HEK293T (cell line): Measurements from ENCODE around the gene FOXP4.

Source experiments
- BHLHE40 ChIP-seq: fragments of 450-650 bp; IDR thresholded peaks from 2 replicates; pipeline ENCODE4 v1.6.1; 2016; ENCODE audit warnings: mild to moderate bottlenecking, moderate library complexity, borderline replicate concordance
- ELF4 ChIP-seq: fragments of 450-650 bp; IDR thresholded peaks from 2 replicates; pipeline ENCODE4 v1.6.1; 2017; ENCODE audit warnings: antibody characterized with exemption
- FOXA1 ChIP-seq: fragments of 450-650 bp; IDR thresholded peaks from 2 replicates; pipeline ENCODE4 v1.6.1; 2016; ENCODE audit warnings: mild to moderate bottlenecking
- FOXK2 ChIP-seq: fragments of 450-650 bp; IDR thresholded peaks from 2 replicates; pipeline ENCODE4 v1.6.1; 2016; ENCODE audit warnings: mild to moderate bottlenecking
- FOXM1 ChIP-seq: fragments of 450-650 bp; IDR thresholded peaks from 2 replicates; pipeline ENCODE4 v1.6.1; 2017; ENCODE audit warnings: mild to moderate bottlenecking, borderline replicate concordance
- HDGF ChIP-seq: fragments of 450-650 bp; IDR thresholded peaks from 2 replicates; pipeline ENCODE4 v1.6.1; 2017; ENCODE audit warnings: antibody characterized with exemption, borderline replicate concordance
- L3MBTL2 ChIP-seq: fragments of 450-650 bp; conservative IDR thresholded peaks from 2 replicates; pipeline ENCODE4 v1.6.1; 2016; ENCODE audit warnings: mild to moderate bottlenecking
- LEF1 ChIP-seq: fragments of 450-650 bp; IDR thresholded peaks from 2 replicates; pipeline ENCODE4 v1.6.1; 2017; ENCODE audit warnings: mild to moderate bottlenecking, borderline replicate concordance
- NFRKB ChIP-seq: fragments of 450-650 bp; IDR thresholded peaks from 2 replicates; pipeline ENCODE4 v1.6.1; 2016; ENCODE audit warnings: mild to moderate bottlenecking, moderate library complexity
- SP1 ChIP-seq: fragments of 450-650 bp; IDR thresholded peaks from 2 replicates; pipeline ENCODE4 v1.6.1; 2017
- SUZ12 ChIP-seq: fragments of 450-650 bp; IDR thresholded peaks from 2 replicates; pipeline ENCODE4 v1.6.1; 2016; ENCODE audit warnings: mild to moderate bottlenecking
- TARDBP ChIP-seq: fragments of 450-650 bp; IDR thresholded peaks from 2 replicates; pipeline ENCODE4 v1.6.1; 2016
- ZNF384 ChIP-seq: fragments of 450-650 bp; IDR thresholded peaks from 2 replicates; pipeline ENCODE4 v1.6.1; 2016

GRCh38 chr6:41595166-41595565, 49.0 kb downstream of the FOXP4 start:
- no peak for TF ChIP-seq LEF1
- TF ChIP-seq FOXK2: no peak
- TF ChIP-seq ELF4: no peak
- no peak for TF ChIP-seq ZNF384
- TF ChIP-seq TARDBP: no peak
- TF ChIP-seq L3MBTL2: no peak
- no peak for TF ChIP-seq SP1
- TF ChIP-seq BHLHE40: no peak
- TF ChIP-seq NFRKB: no peak
- no peak for TF ChIP-seq FOXA1
- TF ChIP-seq SUZ12: no peak
- no peak for TF ChIP-seq HDGF
- no peak for TF ChIP-seq FOXM1
